ENCODE data around the gene PRCC. TPM values are rescaled to one million over a fixed set of nuclear protein-coding genes. Genes with fewer than 3 reads are reported as not detected.

PRCC gene
- total and polyA plus RNA-seq, 2 of the 13 experiments (the other 11 are each of a cell fraction or from before 2014, with no cell fraction given): 24.2 to 40.5 TPM

- TF ChIP-seq AKNA (CRISPR knock-in tag; IDR thresholded peaks at IDR 0.05; ENCODE audit: borderline replicate concordance): 0 out of 2 replicates have a peak, but pooled peaks have one; percentile 26
- 0 out of 2 replicates have a peak, but pooled peaks have one; percentile 45 for TF ChIP-seq HOXD1 (CRISPR knock-in tag; IDR thresholded peaks at IDR 0.05)
- 0 out of 2 replicates have a peak, but pooled peaks have one; percentile 9 for TF ChIP-seq CCDC6 (CRISPR knock-in tag; IDR thresholded peaks at IDR 0.05)
- TF ChIP-seq ZNF562 (CRISPR knock-in tag; IDR thresholded peaks at IDR 0.05; ENCODE audit: borderline replicate concordance): no peak
- TF ChIP-seq ASH2L (IDR thresholded peaks at IDR 0.05; ENCODE audit: insufficient read length, low read depth, low read length): no peak
- no peak for TF ChIP-seq STAT6 (CRISPR knock-in tag; IDR thresholded peaks at IDR 0.05; ENCODE audit: borderline replicate concordance)
- TF ChIP-seq SP4 (CRISPR knock-in tag; IDR thresholded peaks at IDR 0.05): no peak
- TF ChIP-seq KDM5B (CRISPR knock-in tag; IDR thresholded peaks at IDR 0.05; ENCODE audit: borderline replicate concordance): peak; percentile 24; the same call in 1 of the 2 replicates
- peak; percentile 74; the same call in 1 of the 2 replicates for TF ChIP-seq KDM5A (IDR thresholded peaks at IDR 0.05; ENCODE audit: borderline replicate concordance, low read length)
- no peak for TF ChIP-seq ATM (IDR thresholded peaks at IDR 0.05; ENCODE audit: borderline replicate concordance)
- no peak for TF ChIP-seq SAP130 (CRISPR knock-in tag; IDR thresholded peaks at IDR 0.05; ENCODE audit: low read depth)
- no peak for TF ChIP-seq KLF9 (CRISPR knock-in tag; IDR thresholded peaks at IDR 0.05; ENCODE audit: low read depth)
- TF ChIP-seq ZNF451 (CRISPR knock-in tag; IDR thresholded peaks at IDR 0.05): 0 out of 2 replicates have a peak, but pooled peaks have one; percentile 3
- TF ChIP-seq TCF12 (IDR thresholded peaks at IDR 0.05): no peak
- TF ChIP-seq TCF12 (CRISPR knock-in tag; IDR thresholded peaks at IDR 0.05): no peak
- TF ChIP-seq KAT8 (CRISPR knock-in tag; IDR thresholded peaks at IDR 0.05): no peak
- peak; percentile 64; the same call in 1 of the 2 replicates for TF ChIP-seq ZNF766 (CRISPR knock-in tag; IDR thresholded peaks at IDR 0.05; ENCODE audit: borderline replicate concordance)
- no peak for TF ChIP-seq AKAP8 (CRISPR knock-in tag; IDR thresholded peaks at IDR 0.05)
Observed at GRCh38 chr1:156766298-156767100, 836 bp upstream of the PRCC start (continued).
